ENCODE results near the gene CENPB.

GRCh38 chr20:3755814-3756480 lies 30.6 kb downstream of the CENPB start:
- TF ChIP-seq EZH2 (IDR thresholded peaks at IDR 0.05; ENCODE audit: insufficient read depth, poor library complexity, severe bottlenecking), result no peak
- TF ChIP-seq EZH2phosphoT487 (IDR thresholded peaks at IDR 0.05; ENCODE audit: insufficient read depth, low read depth), result no peak

All from GM23248 (cell line).